AG10803 (cell line): Measurements from ENCODE around the gene ATF7.
"Not testable (repeated sequence)": the region's sequence is repeated elsewhere in the genome, so short reads cannot be mapped to it uniquely, and the experiment has no call there.

Experiments used
- DNase-seq: peaks from one replicate; pipeline ENCODE4 v3.0.0; 2010; ENCODE audit warnings: low read depth
- H3K4me3 ChIP-seq: 2 replicates; pipeline ENCODE4 v1.5.1; 2011; ENCODE audit warnings: mild to moderate bottlenecking, low read length, control low read depth
- CTCF ChIP-seq: conservative IDR thresholded peaks from 2 replicates; pipeline ENCODE4 v1.5.1; 2011; ENCODE audit warnings: mild to moderate bottlenecking, low read length, control low read depth, inconsistent platforms

The ATF7 gene

GRCh38 chr12:53560351-53560750 is 65.8 kb downstream of the ATF7 start:
- TF ChIP-seq CTCF, result no peak
- peak; percentile 88 for DNase-seq
- H3K4me3 ChIP-seq, result no peak overlapping the region

- no peak overlapping the region for H3K4me3 ChIP-seq
- DNase-seq, result no peak
- TF ChIP-seq CTCF, result no peak
Observed at GRCh38 chr12:53558631-53559030, 67.6 kb downstream of the ATF7 start.

GRCh38 chr12:53552361-53553327 is 73.5 kb downstream of the ATF7 start:
- TF ChIP-seq CTCF, result no peak
- no peak for DNase-seq
- no peak overlapping the region for H3K4me3 ChIP-seq

GRCh38 chr12:53551889-53552291 is 74.3 kb downstream of the ATF7 start:
- DNase-seq, result no peak
- TF ChIP-seq CTCF, result no peak
- no peak overlapping the region for H3K4me3 ChIP-seq

GRCh38 chr12:53550595-53550994 is 75.6 kb downstream of the ATF7 start:
- H3K4me3 ChIP-seq, result no peak overlapping the region
- TF ChIP-seq CTCF, result no peak
- DNase-seq, result no peak

GRCh38 chr12:53550131-53550530 is 76.1 kb downstream of the ATF7 start:
- H3K4me3 ChIP-seq, DNase-seq: not testable (repeated sequence)

- not testable (repeated sequence) for H3K4me3 ChIP-seq, DNase-seq
Observed at GRCh38 chr12:53548354-53548753, 77.8 kb downstream of the ATF7 start.

- DNase-seq, result peak; percentile 77
- peak; percentile 99 for TF ChIP-seq CTCF
- H3K4me3 ChIP-seq, result no peak overlapping the region
Observed at GRCh38 chr12:53543539-53543938, 82.6 kb downstream of the ATF7 start.
